Bronchial epithelial cell (primary cell): ENCODE data around the gene MCC. TPM values are rescaled to one million over a fixed set of nuclear protein-coding genes. Genes with fewer than 3 reads are reported as not detected.

Experiments
- DNase-seq: peaks from one replicate; pipeline ENCODE4 v3.0.0-alpha.2; 2010; ENCODE audit warnings: low read depth
- FAIRE-seq: peaks from 2 replicates; lab custom pipeline; 2011; peaks lifted over from hg19 to GRCh38; lab: Jason Lieb, UNC
- H3K27me3 ChIP-seq: 2 replicates; pipeline ENCODE4 v1.5.1; 2011; ENCODE audit warnings: low read length; ENCODE audit not compliant: control insufficient read depth, insufficient read depth
- H3K36me3 ChIP-seq: 2 replicates; pipeline ENCODE4 v1.5.1; 2011; ENCODE audit warnings: low read length; ENCODE audit not compliant: control insufficient read depth, insufficient read depth
- H3K4me3 ChIP-seq: 2 replicates; pipeline ENCODE4 v1.5.1; 2011; ENCODE audit warnings: mild to moderate bottlenecking, low read depth, low read length, control low read depth
- total RNA-seq: library from RNA; depleted of rRNA; stranded (reverse); fragments of >200 nt; gene quantifications from 2 replicates; pipeline ENCODE4 v1.2.1, GENCODE V29; 2014
- TF ChIP-seq, protein P1 (sequence below): IDR thresholded peaks from 2 replicates; pipeline ENCODE4 v1.5.1; 2011; ENCODE audit warnings: mild to moderate bottlenecking, moderate library complexity, low read length, control low read depth, inconsistent platforms; ENCODE audit not compliant: insufficient read depth, severe bottlenecking

The MCC gene
- total RNA-seq, 1 donor from 2014 or later: 43.2 TPM

- Histone ChIP-seq H3K27me3 (no peaks in the 10 kb centered on the region), H3K36me3 (peaks cover 30% of the 10 kb centered on the region), H3K4me3 (no peak overlapping the region)
- FAIRE-seq (no peak), DNase-seq (peak; percentile 67)
- TF ChIP-seq, protein P1, sequence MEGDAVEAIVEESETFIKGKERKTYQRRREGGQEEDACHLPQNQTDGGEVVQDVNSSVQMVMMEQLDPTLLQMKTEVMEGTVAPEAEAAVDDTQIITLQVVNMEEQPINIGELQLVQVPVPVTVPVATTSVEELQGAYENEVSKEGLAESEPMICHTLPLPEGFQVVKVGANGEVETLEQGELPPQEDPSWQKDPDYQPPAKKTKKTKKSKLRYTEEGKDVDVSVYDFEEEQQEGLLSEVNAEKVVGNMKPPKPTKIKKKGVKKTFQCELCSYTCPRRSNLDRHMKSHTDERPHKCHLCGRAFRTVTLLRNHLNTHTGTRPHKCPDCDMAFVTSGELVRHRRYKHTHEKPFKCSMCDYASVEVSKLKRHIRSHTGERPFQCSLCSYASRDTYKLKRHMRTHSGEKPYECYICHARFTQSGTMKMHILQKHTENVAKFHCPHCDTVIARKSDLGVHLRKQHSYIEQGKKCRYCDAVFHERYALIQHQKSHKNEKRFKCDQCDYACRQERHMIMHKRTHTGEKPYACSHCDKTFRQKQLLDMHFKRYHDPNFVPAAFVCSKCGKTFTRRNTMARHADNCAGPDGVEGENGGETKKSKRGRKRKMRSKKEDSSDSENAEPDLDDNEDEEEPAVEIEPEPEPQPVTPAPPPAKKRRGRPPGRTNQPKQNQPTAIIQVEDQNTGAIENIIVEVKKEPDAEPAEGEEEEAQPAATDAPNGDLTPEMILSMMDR: no peak
Measured at GRCh38 chr5:113050721-113051382, 437.4 kb downstream of the MCC start.

DNA sequence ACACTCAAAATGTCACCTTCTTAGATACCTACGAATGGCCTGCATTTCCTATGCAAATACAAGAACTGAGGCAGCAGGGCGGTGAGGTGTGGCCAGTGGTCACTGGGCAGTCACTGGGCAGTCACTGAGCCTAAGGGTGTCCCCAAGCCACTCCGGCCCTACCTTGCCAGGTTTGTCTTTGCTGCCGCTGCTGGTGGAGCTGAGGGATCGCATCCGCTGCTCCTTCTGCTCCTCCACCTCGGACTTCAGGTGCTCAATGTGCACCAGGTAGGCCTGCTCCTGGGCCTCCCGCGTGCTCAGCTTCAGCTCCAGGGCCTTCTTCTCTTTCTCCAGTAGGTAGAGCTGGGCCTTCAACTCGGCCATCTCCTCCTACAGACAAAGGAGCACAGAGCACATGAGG is 439.3 kb downstream of the MCC start:
- TF ChIP-seq, protein P1: no peak
- Histone ChIP-seq H3K36me3 (peaks cover 20% of the 10 kb centered on the region), H3K27me3 (no peaks in the 10 kb centered on the region), H3K4me3 (no peak overlapping the region)
- FAIRE-seq (no peak), DNase-seq (no peak)

DNA sequence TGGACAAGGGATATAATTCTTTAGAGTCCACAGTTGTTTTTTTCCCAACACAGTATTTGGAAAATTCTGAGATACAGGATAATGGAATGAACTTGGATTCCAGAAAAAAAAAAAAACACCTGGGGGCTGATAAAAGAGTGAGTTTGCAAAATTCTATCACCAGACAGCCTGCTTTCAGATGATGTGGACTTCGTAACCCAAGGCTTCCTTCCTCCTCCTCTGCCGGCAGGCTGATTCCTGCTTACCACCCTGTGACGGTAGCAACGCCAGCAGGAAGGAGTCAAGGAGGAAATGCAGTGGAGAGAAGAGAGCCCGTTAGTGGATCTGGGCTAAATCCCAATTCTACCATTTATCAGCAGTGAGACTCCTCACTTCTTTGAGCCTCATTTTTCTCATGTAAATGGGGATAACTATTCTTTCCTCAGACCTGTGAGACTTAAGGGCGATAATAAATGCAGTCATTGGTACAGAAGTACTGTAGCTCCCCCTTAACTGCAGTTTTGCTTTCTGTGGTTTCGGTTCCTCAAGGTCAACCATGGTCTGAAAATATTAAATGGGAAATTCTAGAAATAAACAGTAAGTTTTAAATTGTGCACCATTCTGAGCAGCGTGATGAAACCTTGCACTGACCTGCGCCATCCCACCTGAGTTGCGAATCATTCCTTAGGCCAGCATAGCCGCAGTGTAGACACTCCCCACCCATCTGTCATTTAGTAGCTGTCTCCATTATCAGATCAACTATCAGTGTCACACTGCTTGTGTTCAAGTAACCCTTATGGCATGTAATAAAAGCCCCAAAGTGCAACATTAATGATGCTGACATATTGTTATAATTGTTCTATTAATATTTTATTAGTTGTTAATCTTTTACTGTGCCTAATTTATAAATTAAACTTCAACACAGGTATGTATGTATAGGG is 440.3 kb downstream of the MCC start:
- FAIRE-seq: no peak
- DNase-seq: no peak

GRCh38 chr5:113047234-113047633 is 441.0 kb downstream of the MCC start:
- peaks cover 19% of the 10 kb centered on the region for H3K36me3 ChIP-seq
- H3K27me3 ChIP-seq: no peaks in the 10 kb centered on the region
- FAIRE-seq (no peak), DNase-seq (peak; percentile 62)
- TF ChIP-seq, protein P1: no peak
- H3K4me3 ChIP-seq: no peak overlapping the region

More for the DNA sequence above, 440.3 kb downstream of the MCC start:
- TF ChIP-seq, protein P1: no peak
- Histone ChIP-seq H3K4me3 (no peak overlapping the region), H3K27me3 (no peaks in the 10 kb centered on the region), H3K36me3 (peaks cover 19% of the 10 kb centered on the region)

DNA sequence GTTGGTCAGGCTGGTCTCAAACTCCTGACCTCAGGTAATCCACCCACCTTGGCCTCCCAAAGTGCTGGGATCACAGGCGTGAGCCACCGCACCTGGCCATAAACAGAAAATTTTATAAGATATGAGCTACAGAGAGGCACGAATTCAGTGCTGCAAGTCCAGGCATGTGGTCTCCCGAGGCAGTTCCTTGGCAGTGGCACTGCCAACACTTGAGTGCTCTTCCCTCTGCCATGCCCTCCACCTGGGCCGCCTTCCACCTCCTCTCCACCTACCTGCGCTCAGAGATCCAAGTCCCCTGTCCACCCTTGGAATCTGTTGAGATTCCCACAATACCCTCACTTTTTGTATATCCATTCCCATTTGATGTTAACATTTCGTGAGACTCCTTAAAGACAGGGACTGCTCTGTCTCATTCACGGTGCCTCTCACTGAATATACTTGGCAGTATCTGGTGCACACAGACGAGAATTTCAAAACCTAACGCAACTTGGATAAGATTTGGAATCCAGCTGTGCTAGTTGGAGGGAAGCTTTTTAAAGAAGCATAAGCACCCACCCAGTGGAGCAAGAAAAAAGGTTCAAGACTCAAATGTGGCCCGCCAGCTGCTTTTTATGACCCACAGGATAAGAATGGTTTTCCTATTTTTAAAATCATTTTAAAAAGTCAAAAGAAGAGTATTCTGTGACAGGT is 443.3 kb downstream of the MCC start:
- no peak overlapping the region for H3K4me3 ChIP-seq
- H3K27me3 ChIP-seq: no peaks in the 10 kb centered on the region
- no peak for DNase-seq
- TF ChIP-seq, protein P1: no peak
- H3K36me3 ChIP-seq: peaks cover 22% of the 10 kb centered on the region
- no peak for FAIRE-seq
